Right lobe of liver (tissue), 6 donors: ENCODE data around the gene THSD7B. TPM values are rescaled to one million over a fixed set of nuclear protein-coding genes. Genes with fewer than 3 reads are reported as not detected.

Source experiments
- ATAC-seq, 4 donors: fragments of 200-7000 bp; cut with Tn5 transposase; one replicate each; pipeline ENCODE4 v1.9.1; 2020; ENCODE audit warnings: mild to moderate bottlenecking in 4 of 4, moderate library complexity in 4 of 4
- DNase-seq, 3 donors: peaks; one replicate each; pipeline ENCODE4 v3.0.0-alpha.2; 2020
- H3K27ac ChIP-seq, 3 donors: fragments of 200-600 bp; one replicate each; pipeline ENCODE4 v1.8.0; 2022
- H3K27me3 ChIP-seq, 2 donors: fragments of 200-600 bp; one replicate each; pipeline ENCODE4 v1.8.0; 2022
- H3K36me3 ChIP-seq, 4 donors: fragments of 200-600 bp; sonication (generic) in 1 of 4; one replicate each; pipeline versions ENCODE4 v1.5.1 to v1.8.0; 2017 to 2022; ENCODE audit warnings: control low read depth in 1 of 4
- H3K4me1 ChIP-seq, 4 donors: fragments of 200-600 bp; sonication (generic) in 1 of 4; one replicate each; pipeline versions ENCODE4 v1.5.1 to v1.8.0; 2017 to 2022; ENCODE audit warnings: control low read depth in 1 of 4
- H3K4me3 ChIP-seq, 3 donors: fragments of 200-600 bp; one replicate each; pipeline ENCODE4 v1.8.0; 2022
- H3K9me3 ChIP-seq, 4 donors: fragments of 200-600 bp; sonication (generic) in 1 of 4; one replicate each; pipeline versions ENCODE4 v1.5.1 to v1.8.0; 2017 to 2022; ENCODE audit warnings: control low read depth in 1 of 4
- CTCF ChIP-seq, 4 donors: fragments of 200-600 bp in 3 of 4; fragments of 450-650 bp in 1 of 4; IDR thresholded peaks; one replicate each; pipeline versions ENCODE4 v1.5.1 to v1.8.0; 2016 to 2022; ENCODE audit warnings: antibody characterized with exemption in 4 of 4, mild to moderate bottlenecking in 2 of 4
- POLR2A ChIP-seq: fragments of 450-650 bp; IDR thresholded peaks from one replicate; pipeline ENCODE4 v1.6.1; 2017; ENCODE audit warnings: antibody characterized with exemption, mild to moderate bottlenecking
- WGBS: methylation state at CpG from one replicate; pipeline ENCODE4 v1.1.6; 2018; ENCODE audit warnings: low coverage, low lambda C conversion rate; ENCODE audit not compliant: insufficient coverage; ENCODE audit errors: missing lambda C conversion rate; 5-methylcytosine and 5-hydroxymethylcytosine counted together
- intact Hi-C, 2 donors: fragments of 100-400 bp; cut with DNase I; formaldehyde crosslinking; loops; one replicate each; pipeline versions ENCODE4 v1.11.2 to v1.14.1; 2022
- total RNA-seq, 6 experiments: library from RNA; depleted of rRNA in 2 of 6; stranded (reverse); fragments of >200 nt in 2 of 6; fragmentation: NEBNext Ultra II Directional in 3 of 6; extraction: Animal tissue kit (Norgen Biotek cat#: 25700) in 3 of 6; gene quantifications; one replicate each; pipeline versions ENCODE4 v1.1.0 to v1.2.4, GENCODE V29; 2016 to 2023
- donor health status: DM: no; HTN: yes; CAD: no.
- donor health status: DM: no; HTN: no; CAD: no.
- donor health status: DM: no; HTN: no; CAD: no.
- donor health status: DM: no; HTN: yes; CAD: no.
- donor health status: DM: no; HTN: yes; CAD: no.

Gene THSD7B
- total RNA-seq, 6 experiments from 2014 or later, result 0.07 to 0.89 (median 0.24) TPM

- Histone ChIP-seq H3K4me1 (no peaks in the 10 kb centered on the region), H3K4me3 (no peak overlapping the region), H3K9me3 (no peaks in the 10 kb centered on the region), H3K27me3 (no peaks in the 10 kb centered on the region), H3K27ac (no peak overlapping the region), H3K36me3 (no peaks in the 10 kb centered on the region)
- TF ChIP-seq POLR2A, result no peak
- WGBS, result 90% methylated on average over 5 of the region's 7 CpGs
- intact Hi-C loops, result no loop called here
- DNase-seq (no peak), ATAC-seq (no peak)
Measured at GRCh38 chr2:137383391-137383790, 618.0 kb downstream of the THSD7B start.

- H3K9me3 ChIP-seq, result no peaks in the 10 kb centered on the region
- H3K36me3 ChIP-seq, result no peaks in the 10 kb centered on the region
- H3K27ac ChIP-seq, result no peak overlapping the region
- TF ChIP-seq CTCF (IDR thresholded peaks at IDR 0.05), result no peak
- no peak for TF ChIP-seq POLR2A
- H3K4me1 ChIP-seq, result no peaks in the 10 kb centered on the region
- no peak for DNase-seq
- no peak for ATAC-seq
- WGBS, result 45% methylated on average over 2 of the region's 2 CpGs
- H3K27me3 ChIP-seq, result no peaks in the 10 kb centered on the region
- H3K4me3 ChIP-seq, result no peak overlapping the region
- intact Hi-C loops, result no loop called here
Measured at GRCh38 chr2:137387044-137387443, 621.7 kb downstream of the THSD7B start.

- Histone ChIP-seq H3K27me3 (no peaks in the 10 kb centered on the region), H3K4me1 (no peaks in the 10 kb centered on the region), H3K36me3 (no peaks in the 10 kb centered on the region), H3K27ac (no peak overlapping the region), H3K9me3 (no peaks in the 10 kb centered on the region), H3K4me3 (no peak overlapping the region)
- intact Hi-C loops, result no loop called here
- WGBS, result 64% methylated on average over 5 of the region's 7 CpGs
- ATAC-seq (no peak), DNase-seq (no peak)
- TF ChIP-seq CTCF (IDR thresholded peaks at IDR 0.05) (no peak), POLR2A (no peak)
Measured at GRCh38 chr2:137405496-137405895, 640.2 kb downstream of the THSD7B start.

GRCh38 chr2:137411585-137411984, 646.2 kb downstream of the THSD7B start:
- WGBS, result 55% methylated on average over 5 of the region's 5 CpGs
- no peak for ATAC-seq
- TF ChIP-seq CTCF (IDR thresholded peaks at IDR 0.05) (no peak), POLR2A (no peak)
- no peak overlapping the region for H3K27ac ChIP-seq
- H3K4me1 ChIP-seq, result no peaks in the 10 kb centered on the region
- H3K4me3 ChIP-seq, result no peak overlapping the region
- no peaks in the 10 kb centered on the region for H3K36me3 ChIP-seq
- no peaks in the 10 kb centered on the region for H3K27me3 ChIP-seq
- intact Hi-C loops, result no loop called here
- no peaks in the 10 kb centered on the region for H3K9me3 ChIP-seq
- DNase-seq, result no peak

GRCh38 chr2:137420744-137421143, 655.4 kb downstream of the THSD7B start:
- ATAC-seq (no peak), DNase-seq (no peak)
- no peaks in the 10 kb centered on the region for H3K9me3 ChIP-seq
- 36% methylated on average over 3 of the region's 3 CpGs for WGBS
- no peaks in the 10 kb centered on the region for H3K4me1 ChIP-seq
- H3K27ac ChIP-seq, result no peak overlapping the region
- TF ChIP-seq CTCF (IDR thresholded peaks at IDR 0.05) (no peak), POLR2A (no peak)
- intact Hi-C loops, result no loop called here
- H3K4me3 ChIP-seq, result no peak overlapping the region
- H3K27me3 ChIP-seq, result no peaks in the 10 kb centered on the region
- H3K36me3 ChIP-seq, result no peaks in the 10 kb centered on the region
